ENCODE measurements around the gene SCYGR1.
"Not testable (repeated sequence)": the region's sequence is repeated elsewhere in the genome, so short reads cannot be mapped to it uniquely, and the experiment has no call there.

GRCh38 chr2:227382241-227382835 is 5.4 kb downstream of the SCYGR1 start:
- not testable (repeated sequence) for TF ChIP-seq EZH2phosphoT487 (IDR thresholded peaks at IDR 0.05; ENCODE audit: borderline replicate concordance); CTCF (conservative IDR thresholded peaks at IDR 0.05; ENCODE audit: low read length)

Data from Loucy (cell line).